HPDE6-E6E7 (cell line): ENCODE data around the gene EEPD1.

ENCODE experiments used
- DNase-seq: peaks from one replicate; pipeline ENCODE4 v3.0.0; 2011; ENCODE audit warnings: missing footprints; ENCODE audit errors: extremely low spot score

The EEPD1 gene

DNA sequence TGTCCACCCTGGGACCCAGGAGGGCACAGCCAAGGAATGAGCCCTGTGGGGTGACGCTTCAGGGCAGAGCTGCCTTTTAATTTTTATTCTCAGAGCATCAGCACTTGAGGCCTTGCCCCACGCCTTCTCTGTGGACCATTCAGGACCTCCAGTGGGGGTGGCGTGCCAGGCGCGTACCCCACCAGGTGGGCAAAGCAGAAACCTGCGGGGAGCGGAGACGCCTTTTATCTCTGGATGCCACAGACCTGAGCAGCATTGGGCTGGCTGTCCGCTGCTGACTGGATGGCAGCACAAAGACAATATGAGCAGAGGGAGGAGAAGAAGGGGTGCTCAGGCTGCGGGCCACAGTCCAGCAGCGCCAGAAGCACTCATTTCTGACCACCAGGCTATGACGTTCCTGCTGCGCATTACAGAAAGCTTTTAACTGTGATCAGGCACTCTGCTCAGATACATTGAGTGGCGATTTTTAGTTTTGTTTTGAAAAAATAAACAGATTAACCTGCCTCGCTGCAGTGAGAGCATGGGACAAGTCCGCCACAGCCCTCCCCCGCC lies 146.2 kb downstream of the EEPD1 start:
- DNase-seq, result no peak

GRCh38 chr7:36299823-36300341 lies 146.8 kb downstream of the EEPD1 start:
- DNase-seq, result no peak

DNA sequence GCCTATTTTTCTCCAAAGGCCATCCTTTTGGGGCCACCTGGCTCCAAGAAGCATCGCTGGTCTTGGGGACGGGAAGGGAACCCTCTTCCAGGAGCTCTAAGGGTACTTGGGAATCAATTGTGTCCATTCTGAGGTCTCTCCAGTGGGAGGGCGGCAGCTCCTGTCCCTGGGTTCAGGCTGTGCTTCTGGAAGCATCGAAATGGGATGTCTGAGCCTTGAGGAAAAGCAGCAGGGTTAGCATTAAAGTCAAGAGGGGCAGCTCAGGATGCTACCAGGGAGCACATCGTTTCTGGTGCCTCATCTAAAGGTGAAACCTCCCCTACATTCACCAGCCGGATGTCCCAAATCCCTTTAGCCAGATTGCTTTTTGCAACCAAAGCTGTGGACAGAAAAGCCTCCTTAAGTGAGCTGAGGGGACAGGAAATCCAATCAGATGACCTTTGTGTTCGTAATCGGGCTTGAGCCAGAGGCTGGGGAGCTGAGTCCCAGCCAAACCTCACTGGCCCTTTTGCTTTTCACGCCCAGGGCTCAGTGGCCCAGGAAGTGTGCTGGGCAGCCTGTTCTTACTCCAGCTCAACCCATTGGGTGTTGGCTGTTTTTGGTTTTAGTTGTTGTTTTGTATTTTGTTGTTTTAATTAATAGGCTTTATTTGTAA lies 147.8 kb downstream of the EEPD1 start:
- DNase-seq, result no peak

DNA sequence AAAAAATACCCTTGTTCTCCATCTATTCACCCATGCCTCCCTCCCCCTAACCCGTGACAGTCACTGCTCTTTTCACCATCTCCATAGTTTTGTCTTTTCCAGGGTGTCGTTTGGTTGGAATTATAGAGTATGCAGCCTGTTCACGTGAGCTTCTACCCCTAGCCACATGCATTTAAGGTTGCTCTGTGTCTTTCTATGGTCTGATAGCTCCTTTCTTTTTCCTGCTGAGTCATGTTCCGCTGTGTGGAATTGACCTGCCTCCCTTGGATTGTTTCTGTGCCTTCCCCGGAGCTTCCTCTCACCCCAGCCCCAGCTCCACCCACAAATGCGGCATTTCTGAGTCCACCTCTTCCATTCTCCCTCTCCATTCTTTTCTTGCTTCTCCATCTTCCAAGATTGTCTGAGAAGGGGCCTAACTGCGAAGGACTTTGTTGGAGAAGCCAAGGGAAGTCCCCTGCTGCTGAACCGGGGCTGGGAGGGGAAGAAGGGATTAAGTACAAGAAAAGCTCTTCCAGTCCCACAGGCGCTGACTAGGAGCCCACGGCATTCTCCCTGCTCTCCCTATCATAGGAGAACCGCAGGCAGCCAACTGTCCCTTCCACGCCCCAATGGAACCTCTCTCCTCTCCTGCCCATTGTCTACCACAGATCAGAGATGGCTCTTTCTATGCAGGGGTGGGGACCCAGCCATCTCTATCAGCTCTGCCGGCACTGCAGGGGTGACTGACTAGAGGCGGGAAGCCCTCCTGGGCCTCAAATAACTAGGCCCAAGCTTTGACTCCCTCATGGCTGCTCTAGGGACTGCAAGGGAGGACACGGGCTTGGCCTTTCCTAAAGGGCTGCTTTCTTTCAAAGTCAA lies 149.1 kb downstream of the EEPD1 start:
- no peak for DNase-seq

DNA sequence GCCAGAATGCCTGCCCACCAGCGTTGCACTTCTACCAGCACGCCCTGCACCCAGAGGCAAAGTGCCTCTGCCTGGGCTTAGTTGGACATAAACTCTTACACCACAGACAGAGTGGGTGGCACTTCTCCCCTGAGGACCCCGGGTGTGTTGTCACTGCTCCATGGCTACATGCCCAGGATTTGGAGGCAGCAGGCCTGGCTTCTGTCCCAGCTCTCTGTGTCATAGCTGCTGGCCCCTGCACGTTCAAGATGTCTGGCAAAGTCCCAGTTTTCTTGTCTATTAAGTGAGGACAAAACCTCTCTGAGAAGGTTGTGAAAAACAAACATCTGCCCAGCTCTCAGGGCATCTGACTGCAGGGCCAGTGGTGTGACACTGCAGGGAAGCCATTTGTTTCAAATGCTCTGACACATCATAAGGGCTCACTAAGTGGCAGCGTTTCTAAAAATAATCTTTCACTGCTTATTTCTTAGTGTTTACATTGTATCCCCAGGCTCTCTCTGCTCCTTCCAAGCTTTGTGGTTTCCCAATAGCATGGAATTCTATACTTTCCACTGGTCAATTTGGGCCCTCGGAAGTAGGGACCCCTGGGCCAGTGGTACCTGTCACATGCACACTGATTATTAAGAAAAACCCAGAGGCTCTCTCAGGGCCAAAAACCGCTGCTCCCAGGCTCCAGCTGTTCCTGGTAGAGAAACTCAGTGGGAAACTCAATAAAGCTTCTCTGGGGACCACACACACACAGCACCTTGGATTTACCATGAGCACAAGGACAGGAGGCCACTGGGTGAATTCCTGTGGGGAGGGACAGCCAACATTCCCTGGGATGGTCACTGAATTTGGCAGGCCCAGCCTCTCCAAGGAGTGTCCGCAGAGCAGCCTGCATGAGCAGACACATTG lies 150.4 kb downstream of the EEPD1 start:
- peak; percentile 47 for DNase-seq

- DNase-seq, result no peak
These were observed 151.0 kb downstream of the EEPD1 start for GRCh38 chr7:36304099-36304425.

DNA sequence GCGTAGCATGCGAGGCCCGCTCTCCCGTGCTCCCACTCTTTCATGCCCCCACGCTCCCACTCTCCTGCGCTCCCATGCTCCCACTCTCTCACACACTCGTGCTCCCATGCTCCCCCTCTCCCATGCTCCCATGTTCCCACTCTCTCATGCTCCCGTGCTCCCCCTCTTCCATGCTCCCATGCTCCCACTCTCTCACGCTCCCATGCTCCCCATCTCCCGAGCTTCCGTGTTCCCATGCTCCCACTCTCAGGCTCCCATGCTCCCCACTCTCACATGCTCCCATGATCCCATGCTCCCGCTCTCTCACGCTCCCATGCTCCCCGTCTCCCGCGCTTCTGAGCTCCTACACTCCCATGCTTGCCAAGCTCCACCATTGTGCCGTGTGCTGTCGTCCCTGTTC lies 152.2 kb downstream of the EEPD1 start:
- no peak for DNase-seq

- no peak for DNase-seq
These were observed 152.6 kb downstream of the EEPD1 start for GRCh38 chr7:36305648-36306047.

DNA sequence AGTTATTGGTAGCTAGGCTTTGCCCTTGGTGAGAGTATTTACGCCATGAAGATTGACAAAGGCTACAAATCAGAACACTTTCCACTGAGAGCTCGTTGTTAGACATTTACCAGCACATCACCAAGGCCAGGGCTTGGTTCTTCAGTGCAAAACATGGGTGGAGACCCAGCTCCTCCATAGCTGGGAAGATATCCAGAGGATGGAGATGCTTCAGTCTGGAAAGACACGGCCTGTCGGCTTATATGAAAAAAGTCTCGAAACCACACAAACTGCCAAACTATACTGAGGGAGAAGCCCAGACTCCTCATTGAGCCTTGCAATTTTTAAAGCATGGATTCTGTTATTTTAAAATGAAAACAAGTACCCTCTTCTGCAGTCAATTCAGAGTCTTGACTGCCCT lies 153.2 kb downstream of the EEPD1 start:
- DNase-seq, result no peak

GRCh38 chr7:36306722-36307121 lies 153.7 kb downstream of the EEPD1 start:
- DNase-seq, result no peak

GRCh38 chr7:36308031-36308430 lies 155.0 kb downstream of the EEPD1 start:
- DNase-seq, result no peak

- DNase-seq, result no peak
These were observed 156.2 kb downstream of the EEPD1 start for GRCh38 chr7:36309301-36309700.

DNA sequence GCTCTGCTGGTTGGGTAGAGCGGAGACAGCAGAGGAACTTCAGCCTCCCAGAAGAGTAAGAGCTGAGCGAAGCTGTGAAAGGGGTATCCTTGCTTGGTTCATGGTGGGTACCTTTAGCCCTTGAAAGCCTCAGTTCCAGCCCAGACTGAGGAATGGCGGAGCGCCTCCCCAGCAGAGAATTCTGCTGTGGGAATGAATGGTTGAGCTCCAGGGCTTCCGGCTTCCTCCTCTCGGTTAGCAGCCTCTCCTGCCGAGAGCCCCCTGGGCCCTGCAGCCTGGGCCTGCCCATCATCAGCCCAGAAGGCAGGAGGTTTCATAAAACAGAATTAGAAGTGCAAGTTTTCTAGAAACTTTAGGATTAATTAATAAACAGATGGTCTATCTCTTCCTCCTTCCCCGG lies 156.7 kb downstream of the EEPD1 start:
- no peak for DNase-seq

DNA sequence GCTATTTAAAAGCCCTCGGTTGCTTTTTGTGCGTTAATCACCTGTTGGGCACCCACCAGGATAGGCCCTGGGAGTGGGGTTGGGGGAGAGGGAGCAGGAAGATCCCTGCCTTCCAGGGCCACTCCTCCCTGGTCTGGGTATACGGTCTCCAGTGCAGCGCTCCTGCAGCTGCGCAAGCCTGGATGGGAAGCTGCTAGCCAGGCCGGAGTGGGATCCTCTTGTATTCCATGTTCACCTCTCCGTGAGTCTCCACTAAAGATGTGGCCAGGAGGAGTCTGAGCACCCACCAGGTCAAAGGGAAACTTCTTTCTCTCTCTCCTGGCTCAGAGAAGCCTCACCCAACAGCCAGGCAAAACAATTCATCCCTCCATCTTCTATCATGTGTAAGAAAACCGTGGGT lies 157.8 kb downstream of the EEPD1 start:
- DNase-seq, result no peak

- DNase-seq, result no peak
These were observed 158.5 kb downstream of the EEPD1 start for GRCh38 chr7:36311539-36311938.

- peak; percentile 70 for DNase-seq
These were observed 159.2 kb downstream of the EEPD1 start for GRCh38 chr7:36312064-36312914.

GRCh38 chr7:36312915-36313334 lies 159.9 kb downstream of the EEPD1 start:
- no peak for DNase-seq

GRCh38 chr7:36313607-36314006 lies 160.6 kb downstream of the EEPD1 start:
- DNase-seq, result no peak

DNA sequence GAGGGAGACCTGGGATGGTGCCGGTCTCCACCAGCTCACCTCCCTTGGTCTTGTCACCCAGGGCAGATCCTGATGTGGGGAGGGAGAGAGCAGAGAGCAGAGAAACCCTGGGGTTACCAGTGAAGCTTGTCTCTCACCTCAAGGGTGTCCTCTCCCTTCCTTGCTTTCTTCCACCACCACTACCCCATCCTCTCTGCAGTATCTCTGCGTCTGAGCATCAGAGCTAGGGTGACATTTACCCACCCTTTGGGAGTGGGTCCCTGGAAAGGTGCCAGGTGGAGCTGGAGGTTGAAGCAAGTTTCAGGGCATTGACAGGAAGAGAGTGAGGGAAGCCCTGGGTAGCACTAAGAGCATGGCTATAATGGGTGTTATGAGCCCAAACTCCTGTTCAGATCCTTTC lies 161.4 kb downstream of the EEPD1 start:
- no peak for DNase-seq

GRCh38 chr7:36315309-36315944 lies 162.4 kb downstream of the EEPD1 start:
- no peak for DNase-seq
